GM12872 (cell line): Measurements from ENCODE around the gene SCAI.

Experiments
- CTCF ChIP-seq: IDR thresholded peaks from 3 replicates; pipeline ENCODE4 v1.5.1; 2011; ENCODE audit warnings: low read depth, mild to moderate bottlenecking, low read length, moderate library complexity; ENCODE audit not compliant: insufficient read depth

Gene SCAI

GRCh38 chr9:125103770-125104460 is 39.4 kb downstream of the SCAI start:
- TF ChIP-seq CTCF: no peak

GRCh38 chr9:125103021-125103420 is 40.3 kb downstream of the SCAI start:
- TF ChIP-seq CTCF: no peak

DNA sequence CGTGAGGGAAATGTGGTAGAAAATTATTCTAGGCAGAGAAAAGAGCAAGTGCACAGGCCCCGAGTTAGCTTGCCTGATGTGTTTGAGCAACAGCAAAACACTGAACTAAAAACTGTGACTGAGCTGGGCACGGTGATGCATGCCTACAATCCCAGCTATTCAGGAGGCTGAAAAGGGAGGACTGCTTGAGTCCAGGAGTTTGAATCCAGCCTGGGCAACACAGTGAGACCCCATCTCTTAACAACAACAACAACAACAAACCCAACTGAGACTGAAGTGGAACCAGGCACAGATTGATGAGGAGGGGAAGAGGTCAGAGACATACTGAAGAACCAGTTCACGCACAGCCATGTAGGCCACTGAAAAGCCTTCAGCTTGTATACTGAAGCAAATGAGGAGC is 42.5 kb downstream of the SCAI start:
- TF ChIP-seq CTCF: no peak

DNA sequence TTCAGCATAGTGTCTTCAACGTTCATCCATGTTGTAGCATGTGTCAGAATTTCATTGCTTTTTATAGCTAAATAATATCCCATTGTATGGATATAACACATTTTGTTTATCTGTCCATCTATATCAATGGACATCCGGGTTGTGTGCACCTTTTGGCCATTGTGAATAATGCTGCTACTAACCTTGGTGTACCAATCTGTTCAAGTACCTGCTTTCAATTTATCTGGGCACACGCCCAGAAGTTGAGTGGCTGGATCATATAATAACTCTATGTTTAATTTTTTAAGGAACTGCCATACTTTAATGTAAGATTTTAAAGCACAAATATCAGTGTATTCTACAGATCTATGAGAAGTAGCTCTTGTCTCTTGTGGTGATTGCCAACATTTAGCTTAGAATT is 43.5 kb downstream of the SCAI start:
- TF ChIP-seq CTCF: no peak

DNA sequence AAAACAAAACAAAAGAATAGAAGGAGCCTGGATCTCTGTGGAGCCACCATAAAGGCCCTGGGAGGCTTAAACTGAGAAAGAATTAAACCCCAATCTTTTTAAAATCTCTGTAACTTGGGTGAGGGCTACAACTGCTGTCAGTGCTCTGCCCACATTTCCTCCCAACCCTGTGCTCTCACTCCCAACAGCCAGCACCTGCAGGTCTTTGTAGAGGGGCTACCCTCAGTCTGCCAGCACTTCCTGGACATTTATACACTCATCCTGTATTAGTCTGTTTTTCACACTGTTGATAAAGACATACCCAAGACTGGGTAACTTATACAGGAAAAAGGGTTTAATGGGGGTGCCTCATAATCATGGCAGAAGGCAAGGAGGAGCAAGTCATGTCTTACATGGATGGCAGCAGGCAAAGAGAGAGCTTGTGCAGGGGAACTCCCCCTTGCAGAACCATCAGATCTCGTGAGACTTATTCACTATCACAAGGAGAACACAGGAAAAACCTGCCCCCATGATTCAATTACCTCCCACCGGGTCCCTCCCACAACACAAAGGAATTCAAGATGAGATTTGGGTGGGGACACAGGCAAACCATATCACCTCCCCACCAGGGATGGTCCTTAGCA is 47.4 kb downstream of the SCAI start:
- TF ChIP-seq CTCF: no peak

DNA sequence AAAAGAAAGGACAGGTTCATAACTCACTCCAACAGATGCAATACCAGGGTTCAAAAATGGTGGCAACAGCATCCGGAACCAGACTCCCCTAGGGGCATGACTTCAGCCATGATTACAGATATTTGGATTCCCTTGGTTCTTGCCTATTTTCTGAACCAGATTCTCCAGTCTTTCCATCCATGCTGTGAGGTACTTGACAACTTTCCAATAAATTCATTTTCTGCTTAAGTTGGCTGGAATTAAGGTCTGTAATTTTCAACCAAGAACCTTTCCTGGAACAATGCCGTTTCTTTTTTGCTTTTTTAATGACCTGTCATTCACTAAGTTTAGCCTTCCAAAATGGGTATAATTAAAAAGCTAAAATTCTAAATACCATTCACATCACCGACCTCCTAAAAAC is 52.2 kb downstream of the SCAI start:
- no peak for TF ChIP-seq CTCF

GRCh38 chr9:125089331-125089730 is 54.0 kb downstream of the SCAI start:
- no peak for TF ChIP-seq CTCF
